Tibial artery (tissue), 4 donors: Measurements from ENCODE around the gene NSG1.

Source experiments
- DNase-seq, 2 donors: peaks; one replicate each; pipeline ENCODE4 v3.0.0-alpha.2; 2019
- H3K27ac ChIP-seq, 2 donors: fragments of 200-600 bp; sonication (generic) in 1 of 2; 1 replicate in 1 of 2; 2 replicates in 1 of 2; pipeline ENCODE4 v1.5.1; 2018 to 2019; ENCODE audit warnings: mild to moderate bottlenecking in 1 of 2
- H3K27me3 ChIP-seq, 2 donors: fragments of 200-600 bp; sonication (generic) in 1 of 2; one replicate each; pipeline versions ENCODE4 v1.5.1 to v1.6.0; 2016 to 2019
- H3K36me3 ChIP-seq, 3 donors: fragments of 200-600 bp; sonication (generic) in 2 of 3; one replicate each; pipeline ENCODE4 v1.5.1; 2016 to 2019; ENCODE audit warnings: mild to moderate bottlenecking in 2 of 3
- H3K4me1 ChIP-seq, 4 donors: fragments of 200-600 bp; sonication (generic) in 2 of 4; 1 replicate in 3 of 4; 2 replicates in 1 of 4; pipeline ENCODE4 v1.5.1; 2016 to 2019
- H3K4me3 ChIP-seq, 2 donors: fragments of 200-600 bp; sonication (generic) in 1 of 2; 1 replicate in 1 of 2; 2 replicates in 1 of 2; pipeline ENCODE4 v1.5.1; 2018 to 2019; ENCODE audit warnings: mild to moderate bottlenecking in 2 of 2
- H3K9me3 ChIP-seq, 3 donors: fragments of 200-600 bp; sonication (generic) in 1 of 3; one replicate each; pipeline ENCODE4 v1.5.1; 2016 to 2019
- CTCF ChIP-seq, 2 experiments: fragments of 200-600 bp in 1 of 2; fragments of 450-650 bp in 1 of 2; IDR thresholded peaks; one replicate each; pipeline ENCODE4 v1.5.1; 2017 to 2019; ENCODE audit warnings: antibody characterized with exemption in 2 of 2, mild to moderate bottlenecking in 1 of 2, moderate library complexity in 1 of 2
- intact Hi-C: fragments of 100-400 bp; cut with DNase I; formaldehyde crosslinking; loops from one replicate; pipeline ENCODE4 v1.15.0; 2023; ENCODE audit warnings: low total_unique reads

NSG1 gene

DNA sequence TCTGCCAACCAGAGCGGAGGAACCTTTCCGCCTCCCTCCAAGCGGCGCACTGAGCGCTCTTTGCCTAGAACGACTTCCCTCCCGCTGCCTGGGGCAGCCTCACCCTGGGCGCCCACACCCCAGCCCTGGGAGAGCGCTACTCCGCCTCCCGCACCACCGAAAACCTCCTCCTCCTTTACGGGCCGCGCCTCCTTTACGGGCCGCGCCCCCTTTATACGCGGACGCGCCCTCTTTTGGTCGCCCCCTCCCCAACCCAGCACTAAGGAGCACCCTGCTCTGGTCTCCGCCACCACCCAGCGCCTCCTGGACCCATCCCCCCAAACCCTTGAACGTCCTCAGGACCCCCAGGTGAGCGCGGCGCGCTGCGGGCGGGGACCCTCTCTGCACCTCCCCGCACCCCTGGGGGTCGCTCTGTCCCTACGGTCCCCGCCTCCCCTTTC is 586 bp upstream of the NSG1 start:
- Histone ChIP-seq H3K27ac (no peak overlapping the region), H3K4me3 (peak overlapping the region; percentile 22 to 44), H3K4me1 (peaks cover 0 to 35% (median 28%) of the 10 kb centered on the region in 4 donors), H3K9me3 (no peaks in the 10 kb centered on the region), H3K27me3 (peaks cover 0 to 77% of the 10 kb centered on the region in 2 donors), H3K36me3 (no peaks in the 10 kb centered on the region)
- TF ChIP-seq CTCF (IDR thresholded peaks at IDR 0.05) = no peak
- DNase-seq = no peak
- intact Hi-C loops = no loop called here

DNA sequence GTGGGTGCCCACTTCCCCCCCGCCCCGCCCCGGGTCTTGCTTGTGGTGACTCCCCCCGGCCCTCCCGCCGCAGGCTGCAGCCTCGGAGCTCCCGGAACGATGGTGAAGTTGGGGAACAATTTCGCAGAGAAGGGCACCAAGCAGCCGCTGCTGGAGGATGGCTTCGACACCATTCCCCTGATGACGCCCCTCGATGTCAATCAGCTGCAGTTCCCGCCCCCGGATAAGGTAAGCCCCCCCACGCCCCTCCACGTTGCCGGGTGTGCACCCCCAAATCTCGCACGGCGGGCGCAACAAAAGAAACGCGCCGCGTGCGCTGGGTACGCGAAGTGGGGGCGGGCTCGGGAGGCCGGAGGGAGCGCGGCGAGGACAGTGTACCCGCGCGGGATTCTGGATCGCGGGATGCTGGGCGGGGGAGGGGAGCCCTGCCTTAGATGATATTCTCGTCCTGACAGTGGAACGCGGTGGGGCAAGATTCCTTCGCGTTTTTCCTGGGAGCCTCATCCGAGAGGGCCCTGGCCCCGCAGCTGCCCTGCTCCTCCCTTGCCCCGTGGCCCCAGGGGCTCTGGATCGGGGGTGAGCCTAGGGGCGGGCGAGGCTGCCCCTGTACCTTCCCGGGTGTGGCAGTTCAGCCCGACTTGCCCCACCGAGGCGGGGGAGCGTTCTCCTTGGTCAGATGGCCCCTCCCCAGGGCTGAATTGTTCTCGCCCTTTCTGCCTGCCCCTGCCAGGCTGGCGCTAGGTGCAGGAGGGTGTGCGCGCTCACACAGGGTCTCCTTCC is 819 bp downstream of the NSG1 start:
- intact Hi-C loops = no loop called here
- no peak for TF ChIP-seq CTCF (IDR thresholded peaks at IDR 0.05)
- DNase-seq = no peak
- H3K9me3 ChIP-seq = no peaks in the 10 kb centered on the region
- H3K36me3 ChIP-seq = no peaks in the 10 kb centered on the region
- H3K4me3 ChIP-seq = peak overlapping the region; percentile 22 to 44
- peaks cover 0 to 79% of the 10 kb centered on the region in 2 donors for H3K27me3 ChIP-seq
- peaks cover 0 to 35% (median 28%) of the 10 kb centered on the region in 4 donors for H3K4me1 ChIP-seq
- H3K27ac ChIP-seq = no peak overlapping the region

DNA sequence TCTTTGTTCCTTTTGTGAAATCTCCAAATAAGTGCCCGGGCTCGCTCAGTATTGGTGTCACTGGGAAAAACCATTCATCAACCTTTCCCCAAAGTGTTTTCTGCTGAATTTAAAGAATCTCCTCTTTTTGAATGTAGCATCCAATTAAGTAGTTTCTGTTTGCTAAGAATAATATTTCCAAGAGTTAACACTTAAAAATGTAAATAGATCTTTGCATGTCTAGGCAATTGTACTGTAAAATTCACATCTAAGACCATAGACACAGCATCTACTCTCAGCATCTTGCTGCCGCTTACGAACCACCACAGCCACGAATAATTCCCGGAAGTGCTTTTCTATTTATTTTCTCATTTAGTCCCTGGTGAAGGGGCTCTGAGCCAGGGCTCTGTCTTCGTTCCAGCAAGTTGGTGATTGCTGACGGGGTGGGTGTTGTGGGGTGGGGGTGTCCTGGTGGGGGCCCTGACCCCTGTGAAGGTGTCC is 1.4 kb downstream of the NSG1 start:
- intact Hi-C loops = no loop called here
- Histone ChIP-seq H3K9me3 (no peaks in the 10 kb centered on the region), H3K4me1 (peaks cover 0 to 35% (median 28%) of the 10 kb centered on the region in 4 donors), H3K36me3 (no peaks in the 10 kb centered on the region), H3K27ac (no peak overlapping the region), H3K4me3 (peak overlapping the region in 1 of 2 donors; percentile 44), H3K27me3 (peaks cover 0 to 83% of the 10 kb centered on the region in 2 donors)
- TF ChIP-seq CTCF (IDR thresholded peaks at IDR 0.05) = no peak
- no peak for DNase-seq

- Histone ChIP-seq H3K4me1 (peaks cover 0 to 35% (median 28%) of the 10 kb centered on the region in 4 donors), H3K4me3 (no peak overlapping the region), H3K27me3 (peaks cover 0 to 90% of the 10 kb centered on the region in 2 donors), H3K9me3 (no peaks in the 10 kb centered on the region), H3K27ac (no peak overlapping the region), H3K36me3 (no peaks in the 10 kb centered on the region)
- TF ChIP-seq CTCF (IDR thresholded peaks at IDR 0.05) = no peak
- no peak for DNase-seq
- intact Hi-C loops = no loop called here
Observed at GRCh38 chr4:4388836-4389575, 2.1 kb downstream of the NSG1 start.

DNA sequence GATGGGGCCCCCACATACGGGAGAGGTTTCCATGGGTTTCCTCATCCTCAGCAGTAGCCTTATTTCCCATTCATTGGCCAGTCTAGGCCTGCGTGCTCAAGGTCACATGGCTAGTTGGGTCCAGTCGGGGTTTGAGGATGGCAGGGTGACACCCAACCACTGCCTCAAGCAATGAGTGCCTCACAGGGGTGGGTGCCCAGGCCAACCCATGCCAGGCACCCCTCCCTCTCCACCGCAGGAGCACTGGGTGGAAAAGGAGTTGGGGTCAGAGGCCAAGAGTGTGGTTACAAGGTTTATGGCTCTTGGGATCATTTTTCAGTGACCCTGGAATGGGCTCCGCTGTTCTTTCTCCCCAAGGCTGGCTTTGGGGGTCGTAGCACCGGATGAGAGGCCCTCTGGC is 3.1 kb downstream of the NSG1 start:
- no peaks in the 10 kb centered on the region for H3K36me3 ChIP-seq
- TF ChIP-seq CTCF (IDR thresholded peaks at IDR 0.05) = no peak
- intact Hi-C loops = no loop called here
- H3K4me3 ChIP-seq = no peak overlapping the region
- DNase-seq = no peak
- H3K4me1 ChIP-seq = peaks cover 0 to 35% (median 28%) of the 10 kb centered on the region in 4 donors
- no peak overlapping the region for H3K27ac ChIP-seq
- H3K9me3 ChIP-seq = no peaks in the 10 kb centered on the region
- peaks cover 0 to 88% of the 10 kb centered on the region in 2 donors for H3K27me3 ChIP-seq
